AG09319 (cell line): Measurements from ENCODE around the gene FBXW12.

Experiments
- DNase-seq: peaks from one replicate; pipeline ENCODE4 v3.0.0-alpha.2; 2010; ENCODE audit warnings: low read depth; ENCODE audit errors: extremely low read depth
- CTCF ChIP-seq: IDR thresholded peaks from 2 replicates; pipeline ENCODE4 v1.5.1; 2011; ENCODE audit warnings: low read depth, mild to moderate bottlenecking, inconsistent platforms, low read length, moderate library complexity

Gene FBXW12

GRCh38 chr3:48405971-48406370, 34.0 kb downstream of the FBXW12 start:
- TF ChIP-seq CTCF = no peak
- no peak for DNase-seq

- no peak for DNase-seq
- TF ChIP-seq CTCF = no peak
Observed at GRCh38 chr3:48406443-48407431, 34.7 kb downstream of the FBXW12 start.

GRCh38 chr3:48407542-48408099, 35.6 kb downstream of the FBXW12 start:
- DNase-seq = no peak
- no peak for TF ChIP-seq CTCF

GRCh38 chr3:48408823-48409281, 36.8 kb downstream of the FBXW12 start:
- TF ChIP-seq CTCF = no peak
- no peak for DNase-seq

- no peak for TF ChIP-seq CTCF
- no peak for DNase-seq
Observed at GRCh38 chr3:48409291-48410201, 37.5 kb downstream of the FBXW12 start.

GRCh38 chr3:48410205-48411040, 38.4 kb downstream of the FBXW12 start:
- TF ChIP-seq CTCF = no peak
- DNase-seq = no peak
